BLaER1 treated with 17β-estradiol and CSF1 and Interleukin-3, amounts not matched to agents 10 nM and 100 nM (cell line): ENCODE measurements around the gene PNLIPRP2.

Source experiments
- H3K27ac ChIP-seq, 11 experiments: shearing (Covaris generic); formaldehyde crosslinking; 2 replicates each; pipeline ENCODE4 v1.8.1; 2022
- H3K27me3 ChIP-seq, 11 experiments: shearing (Covaris generic); formaldehyde crosslinking; 2 replicates each; pipeline ENCODE4 v1.8.1; 2022
- H3K36me3 ChIP-seq, 11 experiments: shearing (Covaris generic); formaldehyde crosslinking; 2 replicates each; pipeline ENCODE4 v1.8.1; 2022
- H3K4me1 ChIP-seq, 10 experiments: shearing (Covaris generic); formaldehyde crosslinking; 2 replicates each; pipeline ENCODE4 v1.8.1; 2022
- H3K4me2 ChIP-seq, 11 experiments: shearing (Covaris generic); formaldehyde crosslinking; 2 replicates each; pipeline ENCODE4 v1.8.1; 2022
- H3K4me3 ChIP-seq, 10 experiments: shearing (Covaris generic); formaldehyde crosslinking; 2 replicates each; pipeline ENCODE4 v1.8.1; 2022
- H3K9ac ChIP-seq, 11 experiments: shearing (Covaris generic); formaldehyde crosslinking; 2 replicates each; pipeline ENCODE4 v1.8.1; 2022
- H3K9me3 ChIP-seq, 11 experiments: shearing (Covaris generic); formaldehyde crosslinking; replicated peaks in 1 of 11; 2 replicates each; pipeline ENCODE4 v1.8.1; 2022
- H4K20me1 ChIP-seq, 11 experiments: shearing (Covaris generic); formaldehyde crosslinking; 2 replicates each; pipeline ENCODE4 v1.8.1; 2022
- Cebpa-rat ChIP-seq, 11 experiments: shearing (Covaris generic); IDR thresholded peaks; 2 replicates each; pipeline ENCODE4 v1.8.1; 2022

Gene PNLIPRP2

GRCh38 chr10:116625845-116626244, 5.1 kb downstream of the PNLIPRP2 start:
- Histone ChIP-seq H4K20me1 (no peaks in the 10 kb centered on the region), H3K27ac (no peak overlapping the region), H3K9me3 (peaks cover 0 to 16% (median 8%) of the 10 kb centered on the region in 11 experiments; a peak in 11 of 22 replicates), H3K9ac (no peak overlapping the region), H3K4me2 (no peak overlapping the region), H3K4me3 (no peak overlapping the region), H3K27me3 (no peaks in the 10 kb centered on the region), H3K4me1 (no peaks in the 10 kb centered on the region), H3K36me3 (no peaks in the 10 kb centered on the region)
- no peak for TF ChIP-seq Cebpa-rat (IDR thresholded peaks at IDR 0.05)

- no peak for TF ChIP-seq Cebpa-rat (IDR thresholded peaks at IDR 0.05)
- no peak overlapping the region for H3K27ac ChIP-seq
- no peaks in the 10 kb centered on the region for H4K20me1 ChIP-seq
- H3K4me3 ChIP-seq, result no peak overlapping the region
- H3K4me2 ChIP-seq, result no peak overlapping the region
- no peaks in the 10 kb centered on the region for H3K27me3 ChIP-seq
- H3K9me3 ChIP-seq, result peaks cover 0 to 16% (median 8%) of the 10 kb centered on the region in 11 experiments; a peak in 11 of 22 replicates
- H3K4me1 ChIP-seq, result no peaks in the 10 kb centered on the region
- no peaks in the 10 kb centered on the region for H3K36me3 ChIP-seq
- no peak overlapping the region for H3K9ac ChIP-seq
Observed at GRCh38 chr10:116626815-116627214, 6.1 kb downstream of the PNLIPRP2 start.

GRCh38 chr10:116627386-116627933, 6.7 kb downstream of the PNLIPRP2 start:
- no peak overlapping the region for H3K4me3 ChIP-seq

GRCh38 chr10:116629340-116629739, 8.6 kb downstream of the PNLIPRP2 start:
- TF ChIP-seq Cebpa-rat (IDR thresholded peaks at IDR 0.05), result no peak
- Histone ChIP-seq H3K4me3 (no peak overlapping the region), H3K9me3 (peaks cover 0 to 16% (median 8%) of the 10 kb centered on the region in 11 experiments; a peak in 11 of 22 replicates), H3K4me1 (no peaks in the 10 kb centered on the region), H3K27me3 (no peaks in the 10 kb centered on the region), H3K9ac (no peak overlapping the region), H4K20me1 (no peaks in the 10 kb centered on the region), H3K4me2 (no peak overlapping the region), H3K27ac (no peak overlapping the region), H3K36me3 (no peaks in the 10 kb centered on the region)

More at GRCh38 chr10:116627386-116627933, 6.7 kb downstream of the PNLIPRP2 start:
- Histone ChIP-seq H3K9me3 (peaks cover 0 to 16% (median 8%) of the 10 kb centered on the region in 11 experiments; a peak in 11 of 22 replicates), H3K9ac (no peak overlapping the region), H4K20me1 (no peaks in the 10 kb centered on the region), H3K4me2 (no peak overlapping the region), H3K27me3 (no peaks in the 10 kb centered on the region), H3K36me3 (no peaks in the 10 kb centered on the region), H3K4me1 (no peaks in the 10 kb centered on the region), H3K27ac (no peak overlapping the region)
- TF ChIP-seq Cebpa-rat (IDR thresholded peaks at IDR 0.05), result no peak

GRCh38 chr10:116630020-116630419, 9.3 kb downstream of the PNLIPRP2 start:
- Histone ChIP-seq H3K4me3 (no peak overlapping the region), H3K4me2 (no peak overlapping the region)

GRCh38 chr10:116631871-116632295, 11.1 kb downstream of the PNLIPRP2 start:
- H3K4me1 ChIP-seq, result no peaks in the 10 kb centered on the region
- 0 out of 22 replicates have a peak, but pooled peaks cover 0 to 6% (median 0%) of the 10 kb centered on the region in 11 experiments for H3K27me3 ChIP-seq
- TF ChIP-seq Cebpa-rat (IDR thresholded peaks at IDR 0.05), result no peak
- H3K4me2 ChIP-seq, result no peak overlapping the region
- peaks cover 0 to 12% (median 8%) of the 10 kb centered on the region in 11 experiments; a peak in 11 of 22 replicates for H3K9me3 ChIP-seq
- no peak overlapping the region for H3K4me3 ChIP-seq
- no peak overlapping the region for H3K27ac ChIP-seq
- no peaks in the 10 kb centered on the region for H3K36me3 ChIP-seq
- H3K9ac ChIP-seq, result no peak overlapping the region
- no peaks in the 10 kb centered on the region for H4K20me1 ChIP-seq

More at GRCh38 chr10:116630020-116630419, 9.3 kb downstream of the PNLIPRP2 start:
- H3K27ac ChIP-seq, result no peak overlapping the region
- no peak for TF ChIP-seq Cebpa-rat (IDR thresholded peaks at IDR 0.05)
- H3K9ac ChIP-seq, result no peak overlapping the region
- H4K20me1 ChIP-seq, result no peaks in the 10 kb centered on the region
- no peaks in the 10 kb centered on the region for H3K36me3 ChIP-seq
- peaks cover 0 to 16% (median 8%) of the 10 kb centered on the region in 11 experiments; a peak in 11 of 22 replicates for H3K9me3 ChIP-seq
- no peaks in the 10 kb centered on the region for H3K4me1 ChIP-seq
- H3K27me3 ChIP-seq, result no peaks in the 10 kb centered on the region

- Histone ChIP-seq H3K4me2 (no peak overlapping the region), H3K27ac (no peak overlapping the region), H3K36me3 (no peaks in the 10 kb centered on the region), H4K20me1 (no peaks in the 10 kb centered on the region), H3K9me3 (peaks cover 0 to 3% (median 1%) of the 10 kb centered on the region in 11 experiments; a peak in 11 of 22 replicates), H3K9ac (no peak overlapping the region), H3K4me3 (no peak overlapping the region), H3K27me3 (0 out of 22 replicates have a peak, but pooled peaks cover 0 to 8% (median 0%) of the 10 kb centered on the region in 11 experiments), H3K4me1 (peaks cover 0 to 3% (median under 1%) of the 10 kb centered on the region in 10 experiments; a peak in 5 of 20 replicates)
- TF ChIP-seq Cebpa-rat (IDR thresholded peaks at IDR 0.05), result no peak
Observed at GRCh38 chr10:116632596-116633215, 12.0 kb downstream of the PNLIPRP2 start.

- H4K20me1 ChIP-seq, result no peaks in the 10 kb centered on the region
- H3K9ac ChIP-seq, result no peak overlapping the region
- no peak overlapping the region for H3K4me2 ChIP-seq
- H3K4me3 ChIP-seq, result no peak overlapping the region
- no peak for TF ChIP-seq Cebpa-rat (IDR thresholded peaks at IDR 0.05)
- H3K27ac ChIP-seq, result no peak overlapping the region
- 0 out of 22 replicates have a peak, but pooled peaks cover 0 to 8% (median 0%) of the 10 kb centered on the region in 11 experiments for H3K27me3 ChIP-seq
- H3K36me3 ChIP-seq, result no peaks in the 10 kb centered on the region
- H3K9me3 ChIP-seq, result no peaks in the 10 kb centered on the region
- peaks cover 0 to 8% (median 3%) of the 10 kb centered on the region in 10 experiments; a peak in 5 of 20 replicates for H3K4me1 ChIP-seq
Observed at GRCh38 chr10:116633216-116633600, 12.5 kb downstream of the PNLIPRP2 start.

GRCh38 chr10:116634126-116634975, 13.6 kb downstream of the PNLIPRP2 start:
- H4K20me1 ChIP-seq, result no peaks in the 10 kb centered on the region
- no peaks in the 10 kb centered on the region for H3K9me3 ChIP-seq
- TF ChIP-seq Cebpa-rat (IDR thresholded peaks at IDR 0.05), result no peak
- no peak overlapping the region for H3K4me2 ChIP-seq
- H3K36me3 ChIP-seq, result no peaks in the 10 kb centered on the region
- peaks cover 0 to 10% (median 3%) of the 10 kb centered on the region in 10 experiments; a peak in 5 of 20 replicates for H3K4me1 ChIP-seq
- 0 out of 22 replicates have a peak, but pooled peaks cover 0 to 8% (median 0%) of the 10 kb centered on the region in 11 experiments for H3K27me3 ChIP-seq
- H3K4me3 ChIP-seq, result no peak overlapping the region
- no peak overlapping the region for H3K9ac ChIP-seq
- H3K27ac ChIP-seq, result no peak overlapping the region
